Heart right ventricle (tissue), 16 donors: ENCODE measurements around the gene NDUFAB1. TPM values are rescaled to one million over a fixed set of nuclear protein-coding genes. Genes with fewer than 3 reads are reported as not detected.

Source experiments
- ATAC-seq, 8 donors: fragments of 200-7000 bp; cut with Tn5 transposase; one replicate each; pipeline ENCODE4 v1.9.1; 2020; ENCODE audit warnings: mild to moderate bottlenecking in 8 of 8, moderate library complexity in 8 of 8, moderate number of reproducible peaks in 1 of 8
- DNase-seq, 2 donors: peaks; one replicate each; pipeline ENCODE4 v3.0.0-alpha.2; 2020
- H3K27ac ChIP-seq, 10 donors: fragments of 200-600 bp; sonication (generic) in 2 of 10; one replicate each; pipeline versions ENCODE4 v1.5.0 to v1.8.0; 2020 to 2022; ENCODE audit warnings: mild to moderate bottlenecking in 3 of 10
- H3K27me3 ChIP-seq, 7 donors: fragments of 200-600 bp; one replicate each; pipeline ENCODE4 v1.8.0; 2021 to 2022; ENCODE audit warnings: mild to moderate bottlenecking in 2 of 7
- H3K36me3 ChIP-seq, 9 donors: fragments of 200-600 bp; sonication (generic) in 1 of 9; one replicate each; pipeline versions ENCODE4 v1.5.0 to v1.8.0; 2020 to 2022; ENCODE audit warnings: mild to moderate bottlenecking in 2 of 9
- H3K4me1 ChIP-seq, 9 donors: fragments of 200-600 bp; sonication (generic) in 1 of 9; one replicate each; pipeline versions ENCODE4 v1.5.0 to v1.8.0; 2020 to 2022; ENCODE audit warnings: mild to moderate bottlenecking in 4 of 9
- H3K4me3 ChIP-seq, 10 donors: fragments of 200-600 bp; sonication (generic) in 2 of 10; one replicate each; pipeline versions ENCODE4 v1.5.0 to v1.8.0; 2020 to 2022; ENCODE audit warnings: mild to moderate bottlenecking in 7 of 10, moderate library complexity in 2 of 10
- H3K9me3 ChIP-seq, 11 donors: fragments of 200-600 bp in 10 of 11; sonication (generic) in 2 of 11; one replicate each; pipeline versions ENCODE4 v1.5.0 to v1.8.0; 2013 to 2022; ENCODE audit warnings: mild to moderate bottlenecking in 2 of 11, control low read depth in 1 of 11, moderate library complexity in 1 of 11
- CTCF ChIP-seq, 9 donors: fragments of 200-600 bp; sonication (generic) in 2 of 9; IDR thresholded peaks; one replicate each; pipeline versions ENCODE4 v1.5.0 to v1.8.0; 2021 to 2022; ENCODE audit warnings: antibody characterized with exemption in 9 of 9, mild to moderate bottlenecking in 5 of 9, moderate library complexity in 1 of 9
- WGBS, 2 donors: extraction: QIAGEN DNeasy Blood & Tissue Kit; methylation state at CpG; one replicate each; pipeline ENCODE4 v1.1.7; 2013; ENCODE audit warnings: inconsistent platforms in 1 of 2; 5-methylcytosine and 5-hydroxymethylcytosine counted together
- intact Hi-C, 10 donors: fragments of 100-400 bp; cut with DNase I; formaldehyde crosslinking; loops; one replicate each; pipeline versions ENCODE4 v1.11.1 to v1.14.2; 2022
- polyA plus RNA-seq, 2 donors: library from polyadenylated mRNA; stranded (reverse); fragments of 200-250 nt; gene quantifications; one replicate each; pipeline ENCODE4 v1.2.3, GENCODE V29; 2013
- total RNA-seq, 10 donors: library from RNA; stranded (reverse); fragmentation: NEBNext Ultra II Directional in 3 of 10; extraction: Animal tissue kit (Norgen Biotek cat#: 25700) in 3 of 10; gene quantifications; one replicate each; pipeline versions ENCODE4 v1.2.1 to v1.2.4, GENCODE V29; 2021 to 2023
- donor health status: Arrhythmogenic right ventricular cardiomyopathy.
- donor health status: ischemic (EF 13 %, LVEDD 7.1; RV severe dilation, severe dysfunction).
- donor health status: healthy with polysubstance abuse.
- donor health status: DM: no; HTN: yes; CAD: no.
- donor health status: DM: no; HTN: no; CAD: no.
- donor health status: ischemic (EF 25% LVEDD 6.9; RV normal size, moderate dysfunction).
- donor health status: ischemic (EF 25% LVEDD 5.7; RV mildly dilated, moderate dysfunction).
- donor health status: healthy.
- donor health status: DM: yes; HTN: yes; CAD: no.
- donor health status: Ischemic cardiomyopathy.
- donor health status: ischemic (EF 35%, LVEDD 5.7; RV mildly dilated, moderate dysfunction).
- donor health status: nonischemic (EF 11% LVEDD 7.7; RV severe dilation, severe dysfunction).
- donor health status: DM: yes; HTN: yes; CAD: no.
- donor health status: PGD.
- donor health status: ischemic (EF 29% LVEDD 5.4; RV normal size, mild dysfunction).
- donor health status: nonischemic (EF 23%, LVEDD 6.1; RV moderate dilation, normal function).

Gene NDUFAB1
- total and polyA plus RNA-seq, 12 donors = 211 to 592 (median 418) TPM

GRCh38 chr16:23532448-23532847 is 63.7 kb downstream of the NDUFAB1 start:
- Histone ChIP-seq H3K36me3 (peaks cover 0 to 99% (median 42%) of the 10 kb centered on the region in 9 donors), H3K4me1 (peaks cover 0 to 6% (median 0%) of the 10 kb centered on the region in 9 donors), H3K27me3 (no peaks in the 10 kb centered on the region), H3K27ac (no peak overlapping the region), H3K4me3 (no peak overlapping the region), H3K9me3 (no peaks in the 10 kb centered on the region)
- ATAC-seq = no peak
- DNase-seq = no peak
- 91 to 97% methylated on average over 1 of the region's 1 CpG for WGBS, 2 donors
- intact Hi-C loops = no loop called here
- no peak for TF ChIP-seq CTCF (IDR thresholded peaks at IDR 0.05)

Other genes with a start within 250 kb of the NDUFAB1 start
- 10 to 100 TPM; 10.9 to 15.5 (median 12.9) TPM for gene COG7, start 143.1 kb downstream of the NDUFAB1 start, total RNA-seq
- 10 to 100 TPM; 12.0 to 28.1 TPM for gene COG7, start 143.1 kb downstream of the NDUFAB1 start, polyA plus RNA-seq
- 10 to 100 TPM; 32.6 to 52.9 (median 40.6) TPM for gene GGA2, start 85.8 kb downstream of the NDUFAB1 start, total RNA-seq
- gene GGA2, start 85.8 kb downstream of the NDUFAB1 start, polyA plus RNA-seq = 10 to 100 TPM; 12.2 to 21.7 TPM
- 10 to 100 TPM; 13.7 to 28.7 (median 21.6) TPM for gene EARS2, start 39.0 kb downstream of the NDUFAB1 start, total RNA-seq
- 10 to 100 TPM; 20.9 to 23.2 TPM for gene EARS2, start 39.0 kb downstream of the NDUFAB1 start, polyA plus RNA-seq
- gene UBFD1, start 38.6 kb downstream of the NDUFAB1 start, total RNA-seq = 10 to 100 TPM; 40.1 to 77.3 (median 50.7) TPM
- gene UBFD1, start 38.6 kb downstream of the NDUFAB1 start, polyA plus RNA-seq = 10 to 100 TPM; 12.4 to 20.6 TPM
- gene PALB2, start 45.0 kb upstream of the NDUFAB1 start, total RNA-seq = 1 to 10 TPM; 2.5 to 6.1 (median 4.7) TPM
- gene PALB2, start 45.0 kb upstream of the NDUFAB1 start, polyA plus RNA-seq = 1 to 10 TPM; 3.4 to 8.6 TPM
- 10 to 100 TPM; 36.9 to 50.4 (median 42.6) TPM for gene DCTN5, start 45.1 kb upstream of the NDUFAB1 start, total RNA-seq
- 10 to 100 TPM in 1 of 2 donors, 1 to 10 TPM in 1; 5.9 to 17.5 TPM for gene DCTN5, start 45.1 kb upstream of the NDUFAB1 start, polyA plus RNA-seq
- 1 to 10 TPM in 4 of 10 donors, under 1 TPM in 6; 0.32 to 6.0 (median 0.97) TPM for gene PLK1, start 82.6 kb upstream of the NDUFAB1 start, total RNA-seq
- 1 to 10 TPM in 1 of 2 donors, under 1 TPM in 1; 0.87 to 1.2 TPM for gene PLK1, start 82.6 kb upstream of the NDUFAB1 start, polyA plus RNA-seq
- under 1 TPM in 2 of 10 donors, not detected in 8; 0.32 to 0.34 TPM for gene ERN2, start 116.9 kb upstream of the NDUFAB1 start, total RNA-seq
- gene ERN2, start 116.9 kb upstream of the NDUFAB1 start, polyA plus RNA-seq = not detected
- gene CHP2, start 158.7 kb upstream of the NDUFAB1 start, total RNA-seq = not detected
- gene CHP2, start 158.7 kb upstream of the NDUFAB1 start, polyA plus RNA-seq = under 1 TPM in 1 of 2 donors, not detected in 1; 0.01 TPM
- gene PRKCB, start 239.7 kb upstream of the NDUFAB1 start, total RNA-seq = 1 to 10 TPM in 6 of 10 donors, under 1 TPM in 4; 0.55 to 8.8 (median 1.4) TPM
- under 1 TPM; 0.30 to 0.37 TPM for gene PRKCB, start 239.7 kb upstream of the NDUFAB1 start, polyA plus RNA-seq